Activated T-helper 2 cell treated with anti-CD3 and anti-CD28 coated beads, Interferon-gamma antibody, Interleukin-2, Interleukin-4, amounts not matched to agents 10 μg/mL and 5 μg/mL and 100 μg/mL, durations not matched to agents 14 hours and 24 hours and 36 hours (primary cell): Measurements from ENCODE around the gene METTL16. TPM values are rescaled to one million over a fixed set of nuclear protein-coding genes. Genes with fewer than 3 reads are reported as not detected.
"Not testable (repeated sequence)": the region's sequence is repeated elsewhere in the genome, so short reads cannot be mapped to it uniquely, and the experiment has no call there.

Experiments used
- DNase-seq: peaks from one replicate; pipeline ENCODE4 v3.0.0; 2021; ENCODE audit warnings: low spot score
- H3K27ac Mint-ChIP-seq: one replicate; pipeline ENCODE4 v1.8.0; 2021; ENCODE audit warnings: mixed read lengths
- H3K27me3 Mint-ChIP-seq: one replicate; pipeline ENCODE4 v1.8.0; 2021; ENCODE audit warnings: low read depth, mixed read lengths
- H3K36me3 Mint-ChIP-seq: one replicate; pipeline ENCODE4 v1.8.0; 2021; ENCODE audit warnings: low read depth, mixed read lengths
- H3K4me1 Mint-ChIP-seq: one replicate; pipeline ENCODE4 v1.8.0; 2021; ENCODE audit warnings: low read depth, mixed read lengths
- H3K4me3 Mint-ChIP-seq: one replicate; pipeline ENCODE4 v1.8.0; 2021; ENCODE audit warnings: low read depth, mild to moderate bottlenecking, moderate library complexity, mixed read lengths
- H3K9me3 Mint-ChIP-seq: one replicate; pipeline ENCODE4 v1.8.0; 2021; ENCODE audit warnings: mixed read lengths
- intact Hi-C: fragments of 100-400 bp; cut with micrococcal nuclease; formaldehyde crosslinking; loops from one replicate; pipeline ENCODE4 v1.15.1; 2023
- total RNA-seq: library from RNA; stranded (reverse); gene quantifications from 2 replicates; pipeline ENCODE4 v1.2.3, GENCODE V29; 2022

The METTL16 gene
- total RNA-seq, 1 donor from 2014 or later: 49.2 TPM

GRCh38 chr17:2439997-2440396, 71.7 kb downstream of the METTL16 start:
- H3K36me3 Mint-ChIP-seq: peaks cover 47% of the 10 kb centered on the region
- H3K27ac Mint-ChIP-seq, H3K27me3 Mint-ChIP-seq, H3K9me3 Mint-ChIP-seq, intact Hi-C loops, DNase-seq, H3K4me3 Mint-ChIP-seq, H3K4me1 Mint-ChIP-seq: not testable (repeated sequence)

GRCh38 chr17:2438823-2439222, 72.9 kb downstream of the METTL16 start:
- Mint-ChIP-seq H3K4me1 (no peaks in the 10 kb centered on the region), H3K36me3 (peaks cover 47% of the 10 kb centered on the region), H3K27me3 (no peaks in the 10 kb centered on the region), H3K9me3 (no peaks in the 10 kb centered on the region), H3K27ac (no peak overlapping the region), H3K4me3 (no peak overlapping the region)
- intact Hi-C loops: no loop called here
- no peak for DNase-seq

GRCh38 chr17:2436316-2436905, 75.3 kb downstream of the METTL16 start:
- H3K9me3 Mint-ChIP-seq: no peaks in the 10 kb centered on the region
- no peak for DNase-seq
- intact Hi-C loops: no loop called here
- no peak overlapping the region for H3K27ac Mint-ChIP-seq
- no peaks in the 10 kb centered on the region for H3K4me1 Mint-ChIP-seq
- no peak overlapping the region for H3K4me3 Mint-ChIP-seq
- H3K27me3 Mint-ChIP-seq: no peaks in the 10 kb centered on the region
- H3K36me3 Mint-ChIP-seq: peaks cover 51% of the 10 kb centered on the region

- Mint-ChIP-seq H3K9me3 (no peaks in the 10 kb centered on the region), H3K27me3 (no peaks in the 10 kb centered on the region), H3K36me3 (peaks cover 45% of the 10 kb centered on the region), H3K4me1 (no peaks in the 10 kb centered on the region), H3K4me3 (no peak overlapping the region), H3K27ac (no peak overlapping the region)
- DNase-seq: no peak
- intact Hi-C loops: no loop called here
Measured at GRCh38 chr17:2435862-2436261, 75.8 kb downstream of the METTL16 start.

GRCh38 chr17:2435181-2435741, 76.4 kb downstream of the METTL16 start:
- no peak overlapping the region for H3K4me3 Mint-ChIP-seq
- intact Hi-C loops: no loop called here
- H3K4me1 Mint-ChIP-seq: no peaks in the 10 kb centered on the region
- DNase-seq: no peak
- peaks cover 39% of the 10 kb centered on the region for H3K36me3 Mint-ChIP-seq
- H3K9me3 Mint-ChIP-seq: no peaks in the 10 kb centered on the region
- no peaks in the 10 kb centered on the region for H3K27me3 Mint-ChIP-seq
- H3K27ac Mint-ChIP-seq: no peak overlapping the region

- Mint-ChIP-seq H3K9me3 (no peaks in the 10 kb centered on the region), H3K4me1 (no peaks in the 10 kb centered on the region), H3K4me3 (no peak overlapping the region), H3K27ac (no peak overlapping the region), H3K36me3 (peaks cover 31% of the 10 kb centered on the region), H3K27me3 (no peaks in the 10 kb centered on the region)
- no peak for DNase-seq
- intact Hi-C loops: no loop called here
Measured at GRCh38 chr17:2433696-2434095, 78.0 kb downstream of the METTL16 start.

GRCh38 chr17:2427910-2428309, 83.8 kb downstream of the METTL16 start:
- Mint-ChIP-seq H3K27ac (no peak overlapping the region), H3K27me3 (no peaks in the 10 kb centered on the region), H3K36me3 (peaks cover 7% of the 10 kb centered on the region)

GRCh38 chr17:2427215-2427614, 84.5 kb downstream of the METTL16 start:
- H3K36me3 Mint-ChIP-seq: peaks cover 6% of the 10 kb centered on the region
- no peak overlapping the region for H3K27ac Mint-ChIP-seq
- H3K9me3 Mint-ChIP-seq: no peaks in the 10 kb centered on the region
- H3K27me3 Mint-ChIP-seq: no peaks in the 10 kb centered on the region
- DNase-seq: no peak
- no peaks in the 10 kb centered on the region for H3K4me1 Mint-ChIP-seq
- intact Hi-C loops: no loop called here
- H3K4me3 Mint-ChIP-seq: no peak overlapping the region

More at GRCh38 chr17:2427910-2428309, 83.8 kb downstream of the METTL16 start:
- no peak for DNase-seq
- Mint-ChIP-seq H3K4me1 (no peaks in the 10 kb centered on the region), H3K4me3 (no peak overlapping the region), H3K9me3 (no peaks in the 10 kb centered on the region)
- intact Hi-C loops: no loop called here

GRCh38 chr17:2423271-2423670, 88.4 kb downstream of the METTL16 start:
- H3K27me3 Mint-ChIP-seq: no peaks in the 10 kb centered on the region

GRCh38 chr17:2421315-2422147, 90.2 kb downstream of the METTL16 start:
- Mint-ChIP-seq H3K36me3 (peaks cover 27% of the 10 kb centered on the region), H3K4me3 (no peak overlapping the region), H3K27ac (no peak overlapping the region), H3K27me3 (no peaks in the 10 kb centered on the region), H3K4me1 (no peaks in the 10 kb centered on the region), H3K9me3 (no peaks in the 10 kb centered on the region)
- intact Hi-C loops: no loop called here
- DNase-seq: no peak

More at GRCh38 chr17:2423271-2423670, 88.4 kb downstream of the METTL16 start:
- Mint-ChIP-seq H3K36me3 (peaks cover 19% of the 10 kb centered on the region), H3K4me1 (no peaks in the 10 kb centered on the region), H3K9me3 (no peaks in the 10 kb centered on the region), H3K4me3 (no peak overlapping the region), H3K27ac (no peak overlapping the region)
- intact Hi-C loops: no loop called here
- no peak for DNase-seq

- H3K36me3 Mint-ChIP-seq: peaks cover 22% of the 10 kb centered on the region
- intact Hi-C loops: no loop called here
- no peak overlapping the region for H3K4me3 Mint-ChIP-seq
- no peak overlapping the region for H3K27ac Mint-ChIP-seq
- H3K27me3 Mint-ChIP-seq: no peaks in the 10 kb centered on the region
- DNase-seq: no peak
- no peaks in the 10 kb centered on the region for H3K9me3 Mint-ChIP-seq
- no peaks in the 10 kb centered on the region for H3K4me1 Mint-ChIP-seq
Measured at GRCh38 chr17:2420176-2420575, 91.5 kb downstream of the METTL16 start.

GRCh38 chr17:2419486-2419885, 92.2 kb downstream of the METTL16 start:
- no peak overlapping the region for H3K27ac Mint-ChIP-seq
- peaks cover 23% of the 10 kb centered on the region for H3K36me3 Mint-ChIP-seq
- no peak overlapping the region for H3K4me3 Mint-ChIP-seq
- H3K9me3 Mint-ChIP-seq: no peaks in the 10 kb centered on the region
- no peak for DNase-seq
- H3K27me3 Mint-ChIP-seq: no peaks in the 10 kb centered on the region
- no peaks in the 10 kb centered on the region for H3K4me1 Mint-ChIP-seq
- intact Hi-C loops: no loop called here

- Mint-ChIP-seq H3K36me3 (peaks cover 28% of the 10 kb centered on the region), H3K4me1 (no peaks in the 10 kb centered on the region), H3K27ac (no peak overlapping the region), H3K4me3 (no peak overlapping the region), H3K27me3 (no peaks in the 10 kb centered on the region), H3K9me3 (no peaks in the 10 kb centered on the region)
- intact Hi-C loops: no loop called here
- no peak for DNase-seq
Measured at GRCh38 chr17:2418572-2418971, 93.1 kb downstream of the METTL16 start.
